Right atrium auricular region (tissue), 2 donors: ENCODE results near the gene LIPK. TPM values are rescaled to one million over a fixed set of nuclear protein-coding genes. Genes with fewer than 3 reads are reported as not detected.

Source experiments
- DNase-seq: peaks from one replicate; pipeline ENCODE4 v3.0.0-alpha.2; 2019; ENCODE audit warnings: low spot score
- H3K27ac ChIP-seq, 2 donors: fragments of 200-600 bp; sonication (generic); 1 replicate in 1 of 2; 2 replicates in 1 of 2; pipeline ENCODE4 v1.5.1; 2016 to 2019
- H3K27me3 ChIP-seq, 2 donors: fragments of 200-600 bp; sonication (generic); one replicate each; pipeline versions ENCODE4 v1.5.1 to v1.6.0; 2017 to 2019
- H3K36me3 ChIP-seq: fragments of 200-600 bp; sonication (generic); one replicate; pipeline ENCODE4 v1.5.1; 2016
- H3K4me1 ChIP-seq, 2 donors: fragments of 200-600 bp; sonication (generic); one replicate each; pipeline versions ENCODE4 v1.5.1 to v1.6.0; 2017 to 2019
- H3K4me3 ChIP-seq, 2 donors: fragments of 200-600 bp; sonication (generic); 1 replicate in 1 of 2; 2 replicates in 1 of 2; pipeline ENCODE4 v1.5.1; 2017 to 2019; ENCODE audit warnings: mild to moderate bottlenecking in 1 of 2, moderate library complexity in 1 of 2
- H3K9me3 ChIP-seq, 2 donors: fragments of 200-600 bp; sonication (generic); one replicate each; pipeline ENCODE4 v1.5.1; 2019
- CTCF ChIP-seq, 2 donors: fragments of 200-600 bp; sonication (generic); IDR thresholded peaks; one replicate each; pipeline ENCODE4 v1.5.1; 2019; ENCODE audit warnings: antibody characterized with exemption in 2 of 2
- total RNA-seq, 2 donors: library from RNA; depleted of rRNA; stranded (reverse); fragments of >200 nt; gene quantifications; one replicate each; pipeline ENCODE4 v1.1.0, GENCODE V29; 2016

Gene LIPK
- total RNA-seq, 2 donors from 2014 or later: not detected

- no peak overlapping the region for H3K4me3 ChIP-seq
- H3K27ac ChIP-seq: no peak overlapping the region
- no peak for DNase-seq
- no peaks in the 10 kb centered on the region for H3K4me1 ChIP-seq
- H3K36me3 ChIP-seq: no peaks in the 10 kb centered on the region
- H3K9me3 ChIP-seq: no peaks in the 10 kb centered on the region
- no peaks in the 10 kb centered on the region for H3K27me3 ChIP-seq
- TF ChIP-seq CTCF (IDR thresholded peaks at IDR 0.05): no peak
Observed at GRCh38 chr10:88682491-88682890, 23.6 kb upstream of the LIPK start.

GRCh38 chr10:88687853-88688467, 18.1 kb upstream of the LIPK start:
- Histone ChIP-seq H3K36me3 (no peaks in the 10 kb centered on the region), H3K9me3 (no peaks in the 10 kb centered on the region), H3K4me3 (no peak overlapping the region), H3K27ac (no peak overlapping the region), H3K27me3 (no peaks in the 10 kb centered on the region), H3K4me1 (no peaks in the 10 kb centered on the region)
- TF ChIP-seq CTCF (IDR thresholded peaks at IDR 0.05): peak; percentile 73 to 78
- no peak for DNase-seq

GRCh38 chr10:88689366-88689765, 16.7 kb upstream of the LIPK start:
- no peaks in the 10 kb centered on the region for H3K27me3 ChIP-seq
- no peak for DNase-seq
- H3K9me3 ChIP-seq: no peaks in the 10 kb centered on the region
- H3K36me3 ChIP-seq: no peaks in the 10 kb centered on the region
- no peaks in the 10 kb centered on the region for H3K4me1 ChIP-seq
- H3K4me3 ChIP-seq: no peak overlapping the region
- no peak overlapping the region for H3K27ac ChIP-seq
- no peak for TF ChIP-seq CTCF (IDR thresholded peaks at IDR 0.05)

GRCh38 chr10:88693392-88694020, 12.5 kb upstream of the LIPK start:
- TF ChIP-seq CTCF (IDR thresholded peaks at IDR 0.05): peak in 1 of 2 donors; percentile 24
- Histone ChIP-seq H3K4me3 (no peak overlapping the region), H3K27ac (no peak overlapping the region), H3K4me1 (no peaks in the 10 kb centered on the region), H3K27me3 (no peaks in the 10 kb centered on the region), H3K9me3 (no peaks in the 10 kb centered on the region), H3K36me3 (no peaks in the 10 kb centered on the region)
- DNase-seq: no peak

GRCh38 chr10:88702848-88703597, 3.0 kb upstream of the LIPK start:
- no peak overlapping the region for H3K27ac ChIP-seq
- no peak for DNase-seq
- no peak overlapping the region for H3K4me3 ChIP-seq
- no peaks in the 10 kb centered on the region for H3K9me3 ChIP-seq
- no peaks in the 10 kb centered on the region for H3K36me3 ChIP-seq
- H3K27me3 ChIP-seq: no peaks in the 10 kb centered on the region
- TF ChIP-seq CTCF (IDR thresholded peaks at IDR 0.05): no peak
- no peaks in the 10 kb centered on the region for H3K4me1 ChIP-seq
